ENCODE results near the gene SMIM24.

Gene SMIM24

DNA sequence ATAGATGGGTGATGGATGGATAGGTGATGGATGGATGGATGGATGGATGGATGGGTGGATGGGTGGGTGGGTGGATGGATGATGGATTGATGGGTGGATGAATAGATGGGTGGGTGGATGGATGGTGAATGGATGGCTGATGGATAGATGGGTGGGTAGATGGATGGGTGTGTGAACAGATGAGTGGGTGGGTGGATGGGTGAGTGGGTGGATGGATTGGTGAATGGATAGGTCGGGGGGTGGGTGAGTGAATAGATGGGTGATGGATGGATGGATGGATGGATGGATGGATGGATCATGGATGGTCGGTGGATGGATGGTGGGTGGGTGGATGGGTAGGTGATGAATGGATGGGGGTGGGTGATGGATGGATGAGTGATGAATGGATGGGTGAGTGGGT is 3.5 kb downstream of the SMIM24 start:
- no peak overlapping the region for H3K4me2 ChIP-seq (ENCODE audit: insufficient read depth, low read length)
- no peaks in the 10 kb centered on the region for H4K20me1 ChIP-seq (ENCODE audit: insufficient read depth, low read length)

DNA sequence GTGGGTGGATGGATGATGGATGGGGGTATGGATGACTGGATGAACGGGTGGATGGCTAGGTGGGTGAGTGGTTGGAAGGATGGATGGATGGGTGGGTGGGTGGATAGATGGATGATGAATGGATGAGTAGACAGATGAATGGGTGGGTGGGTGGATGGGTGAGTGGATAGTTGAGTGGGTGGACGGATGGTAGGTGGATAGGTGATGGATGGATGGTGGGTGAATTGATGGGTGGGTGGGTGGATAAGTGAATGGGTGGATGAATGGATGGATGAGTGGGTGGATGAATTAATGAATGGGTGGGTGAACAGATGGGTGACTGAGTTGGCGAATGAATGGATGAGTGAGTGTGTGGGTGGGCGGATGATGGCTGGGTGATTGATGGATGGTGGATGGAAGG is 4.9 kb downstream of the SMIM24 start:
- Histone ChIP-seq H3K9me3 (ENCODE audit: insufficient read depth, low read length, severe bottlenecking) (no peaks in the 10 kb centered on the region), H3K4me2 (ENCODE audit: insufficient read depth, low read length) (no peak overlapping the region), H4K20me1 (ENCODE audit: insufficient read depth, low read length) (no peaks in the 10 kb centered on the region), H3K27ac (ENCODE audit: low read length) (no peak overlapping the region), H2AFZ (ENCODE audit: low read depth, low read length) (no peak overlapping the region), H3K36me3 (ENCODE audit: insufficient read depth, low read length) (no peaks in the 10 kb centered on the region; the same call in 1 of the 2 replicates), H3K79me2 (ENCODE audit: insufficient read depth, low read length) (no peaks in the 10 kb centered on the region), H3K4me3 (ENCODE audit: low read depth in 1 of 2, low read length in 2 of 2) (no peak overlapping the region), H3K27me3 (ENCODE audit: insufficient read depth, low read length, poor library complexity) (no peaks in the 10 kb centered on the region), H3K9ac (ENCODE audit: low read depth, low read length) (no peak overlapping the region), H3K4me1 (ENCODE audit: insufficient read depth, low read length) (peaks cover 29% of the 10 kb centered on the region)
- ATAC-seq (ENCODE audit: insufficient read depth, low read depth) (no peak), DNase-seq (no peak)
- TF ChIP-seq, protein P1, sequence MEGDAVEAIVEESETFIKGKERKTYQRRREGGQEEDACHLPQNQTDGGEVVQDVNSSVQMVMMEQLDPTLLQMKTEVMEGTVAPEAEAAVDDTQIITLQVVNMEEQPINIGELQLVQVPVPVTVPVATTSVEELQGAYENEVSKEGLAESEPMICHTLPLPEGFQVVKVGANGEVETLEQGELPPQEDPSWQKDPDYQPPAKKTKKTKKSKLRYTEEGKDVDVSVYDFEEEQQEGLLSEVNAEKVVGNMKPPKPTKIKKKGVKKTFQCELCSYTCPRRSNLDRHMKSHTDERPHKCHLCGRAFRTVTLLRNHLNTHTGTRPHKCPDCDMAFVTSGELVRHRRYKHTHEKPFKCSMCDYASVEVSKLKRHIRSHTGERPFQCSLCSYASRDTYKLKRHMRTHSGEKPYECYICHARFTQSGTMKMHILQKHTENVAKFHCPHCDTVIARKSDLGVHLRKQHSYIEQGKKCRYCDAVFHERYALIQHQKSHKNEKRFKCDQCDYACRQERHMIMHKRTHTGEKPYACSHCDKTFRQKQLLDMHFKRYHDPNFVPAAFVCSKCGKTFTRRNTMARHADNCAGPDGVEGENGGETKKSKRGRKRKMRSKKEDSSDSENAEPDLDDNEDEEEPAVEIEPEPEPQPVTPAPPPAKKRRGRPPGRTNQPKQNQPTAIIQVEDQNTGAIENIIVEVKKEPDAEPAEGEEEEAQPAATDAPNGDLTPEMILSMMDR (IDR thresholded peaks at IDR 0.05; ENCODE audit: borderline replicate concordance, extremely low read depth, low read length, poor library complexity, severe bottlenecking), result no peak
- TF ChIP-seq EZH2 (IDR thresholded peaks at IDR 0.05; ENCODE audit: borderline replicate concordance, low read depth, low read length, severe bottlenecking), result no peak

More for the DNA sequence above, 3.5 kb downstream of the SMIM24 start:
- TF ChIP-seq, protein P1 (IDR thresholded peaks at IDR 0.05; ENCODE audit: borderline replicate concordance, extremely low read depth, low read length, poor library complexity, severe bottlenecking), result no peak
- no peak for TF ChIP-seq EZH2 (IDR thresholded peaks at IDR 0.05; ENCODE audit: borderline replicate concordance, low read depth, low read length, severe bottlenecking)
- Histone ChIP-seq H3K9ac (ENCODE audit: low read depth, low read length) (no peak overlapping the region), H3K79me2 (ENCODE audit: insufficient read depth, low read length) (no peaks in the 10 kb centered on the region), H3K36me3 (ENCODE audit: insufficient read depth, low read length) (no peaks in the 10 kb centered on the region; the same call in 1 of the 2 replicates), H2AFZ (ENCODE audit: low read depth, low read length) (no peak overlapping the region), H3K4me3 (ENCODE audit: low read depth in 1 of 2, low read length in 2 of 2) (no peak overlapping the region), H3K9me3 (ENCODE audit: insufficient read depth, low read length, severe bottlenecking) (no peaks in the 10 kb centered on the region), H3K4me1 (ENCODE audit: insufficient read depth, low read length) (peaks cover 31% of the 10 kb centered on the region), H3K27me3 (ENCODE audit: insufficient read depth, low read length, poor library complexity) (no peaks in the 10 kb centered on the region), H3K27ac (ENCODE audit: low read length) (no peak overlapping the region)
- DNase-seq, result no peak
- no peak for ATAC-seq (ENCODE audit: insufficient read depth, low read depth)

- DNase-seq (no peak), ATAC-seq (ENCODE audit: insufficient read depth, low read depth) (no peak)
- H3K4me1 ChIP-seq (ENCODE audit: insufficient read depth, low read length), result peaks cover 20% of the 10 kb centered on the region
- H3K36me3 ChIP-seq (ENCODE audit: insufficient read depth, low read length), result no peaks in the 10 kb centered on the region; the same call in 1 of the 2 replicates
- no peak overlapping the region for H3K27ac ChIP-seq (ENCODE audit: low read length)
- TF ChIP-seq EZH2 (IDR thresholded peaks at IDR 0.05; ENCODE audit: borderline replicate concordance, low read depth, low read length, severe bottlenecking), result no peak
- TF ChIP-seq, protein P1 (IDR thresholded peaks at IDR 0.05; ENCODE audit: borderline replicate concordance, extremely low read depth, low read length, poor library complexity, severe bottlenecking), result no peak
- no peak overlapping the region for H3K9ac ChIP-seq (ENCODE audit: low read depth, low read length)
- H3K27me3 ChIP-seq (ENCODE audit: insufficient read depth, low read length, poor library complexity), result no peaks in the 10 kb centered on the region
- H4K20me1 ChIP-seq (ENCODE audit: insufficient read depth, low read length), result 0 out of 2 replicates have a peak, but pooled peaks cover 5% of the 10 kb centered on the region
- no peaks in the 10 kb centered on the region for H3K9me3 ChIP-seq (ENCODE audit: insufficient read depth, low read length, severe bottlenecking)
- no peak overlapping the region for H2AFZ ChIP-seq (ENCODE audit: low read depth, low read length)
- no peaks in the 10 kb centered on the region for H3K79me2 ChIP-seq (ENCODE audit: insufficient read depth, low read length)
- H3K4me3 ChIP-seq (ENCODE audit: low read depth in 1 of 2, low read length in 2 of 2), result no peak overlapping the region
- H3K4me2 ChIP-seq (ENCODE audit: insufficient read depth, low read length), result no peak overlapping the region
Measured at GRCh38 chr19:3474614-3475013, 5.7 kb downstream of the SMIM24 start.

DNA sequence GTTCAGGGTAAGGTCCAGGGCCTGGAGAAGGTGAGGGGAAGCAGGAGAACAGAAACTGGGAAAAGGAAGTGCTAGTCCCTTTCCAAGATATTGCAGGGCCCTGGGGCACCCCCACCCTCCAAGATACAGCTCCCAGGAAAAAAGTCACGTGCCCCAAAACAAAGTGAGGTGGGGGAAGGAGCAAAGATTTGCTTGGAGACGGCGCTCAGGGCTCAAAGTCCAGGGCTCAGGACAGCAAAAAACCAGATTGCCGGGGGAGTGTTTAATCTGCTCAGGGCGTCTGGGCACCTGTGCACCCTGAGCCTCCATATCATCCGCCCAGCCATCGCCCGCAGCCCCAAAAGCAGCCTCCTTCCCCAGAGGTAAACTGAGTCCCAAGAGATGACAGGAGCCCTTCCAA is 6.3 kb downstream of the SMIM24 start:
- Histone ChIP-seq H3K4me1 (ENCODE audit: insufficient read depth, low read length) (peaks cover 14% of the 10 kb centered on the region), H3K4me3 (ENCODE audit: low read depth in 1 of 2, low read length in 2 of 2) (no peak overlapping the region), H3K9ac (ENCODE audit: low read depth, low read length) (no peak overlapping the region), H2AFZ (ENCODE audit: low read depth, low read length) (no peak overlapping the region), H3K27me3 (ENCODE audit: insufficient read depth, low read length, poor library complexity) (no peaks in the 10 kb centered on the region), H3K4me2 (ENCODE audit: insufficient read depth, low read length) (no peak overlapping the region), H3K36me3 (ENCODE audit: insufficient read depth, low read length) (no peaks in the 10 kb centered on the region; the same call in 1 of the 2 replicates), H3K79me2 (ENCODE audit: insufficient read depth, low read length) (no peaks in the 10 kb centered on the region), H3K27ac (ENCODE audit: low read length) (no peak overlapping the region), H4K20me1 (ENCODE audit: insufficient read depth, low read length) (0 out of 2 replicates have a peak, but pooled peaks cover 5% of the 10 kb centered on the region), H3K9me3 (ENCODE audit: insufficient read depth, low read length, severe bottlenecking) (no peaks in the 10 kb centered on the region)
- DNase-seq (no peak), ATAC-seq (ENCODE audit: insufficient read depth, low read depth) (no peak)
- no peak for TF ChIP-seq EZH2 (IDR thresholded peaks at IDR 0.05; ENCODE audit: borderline replicate concordance, low read depth, low read length, severe bottlenecking)
- TF ChIP-seq, protein P1 (IDR thresholded peaks at IDR 0.05; ENCODE audit: borderline replicate concordance, extremely low read depth, low read length, poor library complexity, severe bottlenecking), result no peak
